HL-60 (cell line): Measurements from ENCODE around the gene EIF4A3.

Experiments
- DNase-seq, 2 experiments: peaks; one replicate each; pipeline ENCODE4 v3.0.0-alpha.2; 2010 to 2020; ENCODE audit warnings: low read depth in 1 of 2, low spot score in 1 of 2
- H3K27ac ChIP-seq: fragments of 250-450 bp; sonication (Bioruptor Pico); replicated peaks from 2 replicates; pipeline ENCODE4 v1.5.1; 2020; ENCODE audit warnings: mild to moderate bottlenecking, moderate library complexity
- H3K27me3 ChIP-seq: fragments of 250-450 bp; sonication (Bioruptor Pico); 2 replicates; pipeline ENCODE4 v1.5.1; 2021; ENCODE audit warnings: mild to moderate bottlenecking, moderate library complexity; ENCODE audit not compliant: insufficient read depth, poor library complexity, severe bottlenecking
- H3K4me3 ChIP-seq: replicated peaks from 2 replicates; pipeline ENCODE4 v1.5.1; 2011; ENCODE audit warnings: mild to moderate bottlenecking, control low read depth, low read length; ENCODE audit not compliant: insufficient read depth
- GABPA ChIP-seq: IDR thresholded peaks from 2 replicates; pipeline ENCODE4 v1.6.1; 2012; ENCODE audit warnings: low read depth
- POLR2AphosphoS5 ChIP-seq: IDR thresholded peaks from 2 replicates; pipeline ENCODE4 v1.6.1; 2012; ENCODE audit warnings: low read depth
- SPI1 ChIP-seq: IDR thresholded peaks from 2 replicates; pipeline ENCODE4 v1.6.1; 2012; ENCODE audit warnings: low read depth, mild to moderate bottlenecking, borderline replicate concordance
- TF ChIP-seq, protein P1 (sequence below): IDR thresholded peaks from one replicate; pipeline ENCODE4 v1.5.1; 2011; ENCODE audit warnings: low read length, control low read depth, inconsistent platforms; ENCODE audit not compliant: insufficient read depth
- TF ChIP-seq, protein P2 (sequence below): IDR thresholded peaks from 2 replicates; pipeline ENCODE4 v1.6.1; 2012; ENCODE audit warnings: low read depth; ENCODE audit not compliant: insufficient replicate concordance

EIF4A3 gene

GRCh38 chr17:80182845-80183223 is 35.9 kb upstream of the EIF4A3 start:
- Histone ChIP-seq H3K4me3 (no peak overlapping the region), H3K27ac (no peak overlapping the region), H3K27me3 (peaks cover 2% of the 10 kb centered on the region)
- no peak for DNase-seq
- TF ChIP-seq GABPA (no peak), SPI1 (no peak), POLR2AphosphoS5 (no peak)
- TF ChIP-seq, protein P1, sequence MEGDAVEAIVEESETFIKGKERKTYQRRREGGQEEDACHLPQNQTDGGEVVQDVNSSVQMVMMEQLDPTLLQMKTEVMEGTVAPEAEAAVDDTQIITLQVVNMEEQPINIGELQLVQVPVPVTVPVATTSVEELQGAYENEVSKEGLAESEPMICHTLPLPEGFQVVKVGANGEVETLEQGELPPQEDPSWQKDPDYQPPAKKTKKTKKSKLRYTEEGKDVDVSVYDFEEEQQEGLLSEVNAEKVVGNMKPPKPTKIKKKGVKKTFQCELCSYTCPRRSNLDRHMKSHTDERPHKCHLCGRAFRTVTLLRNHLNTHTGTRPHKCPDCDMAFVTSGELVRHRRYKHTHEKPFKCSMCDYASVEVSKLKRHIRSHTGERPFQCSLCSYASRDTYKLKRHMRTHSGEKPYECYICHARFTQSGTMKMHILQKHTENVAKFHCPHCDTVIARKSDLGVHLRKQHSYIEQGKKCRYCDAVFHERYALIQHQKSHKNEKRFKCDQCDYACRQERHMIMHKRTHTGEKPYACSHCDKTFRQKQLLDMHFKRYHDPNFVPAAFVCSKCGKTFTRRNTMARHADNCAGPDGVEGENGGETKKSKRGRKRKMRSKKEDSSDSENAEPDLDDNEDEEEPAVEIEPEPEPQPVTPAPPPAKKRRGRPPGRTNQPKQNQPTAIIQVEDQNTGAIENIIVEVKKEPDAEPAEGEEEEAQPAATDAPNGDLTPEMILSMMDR, result no peak
- TF ChIP-seq, protein P2, sequence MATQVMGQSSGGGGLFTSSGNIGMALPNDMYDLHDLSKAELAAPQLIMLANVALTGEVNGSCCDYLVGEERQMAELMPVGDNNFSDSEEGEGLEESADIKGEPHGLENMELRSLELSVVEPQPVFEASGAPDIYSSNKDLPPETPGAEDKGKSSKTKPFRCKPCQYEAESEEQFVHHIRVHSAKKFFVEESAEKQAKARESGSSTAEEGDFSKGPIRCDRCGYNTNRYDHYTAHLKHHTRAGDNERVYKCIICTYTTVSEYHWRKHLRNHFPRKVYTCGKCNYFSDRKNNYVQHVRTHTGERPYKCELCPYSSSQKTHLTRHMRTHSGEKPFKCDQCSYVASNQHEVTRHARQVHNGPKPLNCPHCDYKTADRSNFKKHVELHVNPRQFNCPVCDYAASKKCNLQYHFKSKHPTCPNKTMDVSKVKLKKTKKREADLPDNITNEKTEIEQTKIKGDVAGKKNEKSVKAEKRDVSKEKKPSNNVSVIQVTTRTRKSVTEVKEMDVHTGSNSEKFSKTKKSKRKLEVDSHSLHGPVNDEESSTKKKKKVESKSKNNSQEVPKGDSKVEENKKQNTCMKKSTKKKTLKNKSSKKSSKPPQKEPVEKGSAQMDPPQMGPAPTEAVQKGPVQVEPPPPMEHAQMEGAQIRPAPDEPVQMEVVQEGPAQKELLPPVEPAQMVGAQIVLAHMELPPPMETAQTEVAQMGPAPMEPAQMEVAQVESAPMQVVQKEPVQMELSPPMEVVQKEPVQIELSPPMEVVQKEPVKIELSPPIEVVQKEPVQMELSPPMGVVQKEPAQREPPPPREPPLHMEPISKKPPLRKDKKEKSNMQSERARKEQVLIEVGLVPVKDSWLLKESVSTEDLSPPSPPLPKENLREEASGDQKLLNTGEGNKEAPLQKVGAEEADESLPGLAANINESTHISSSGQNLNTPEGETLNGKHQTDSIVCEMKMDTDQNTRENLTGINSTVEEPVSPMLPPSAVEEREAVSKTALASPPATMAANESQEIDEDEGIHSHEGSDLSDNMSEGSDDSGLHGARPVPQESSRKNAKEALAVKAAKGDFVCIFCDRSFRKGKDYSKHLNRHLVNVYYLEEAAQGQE, result no peak

- no peak for TF ChIP-seq GABPA
- TF ChIP-seq SPI1, result no peak
- TF ChIP-seq POLR2AphosphoS5, result no peak
- TF ChIP-seq, protein P1, result no peak
- TF ChIP-seq, protein P2, result no peak
- H3K27me3 ChIP-seq, result peaks cover 2% of the 10 kb centered on the region
- no peak for DNase-seq
- no peak overlapping the region for H3K27ac ChIP-seq
- no peak overlapping the region for H3K4me3 ChIP-seq
These were observed 35.4 kb upstream of the EIF4A3 start for GRCh38 chr17:80182118-80182844.

DNA sequence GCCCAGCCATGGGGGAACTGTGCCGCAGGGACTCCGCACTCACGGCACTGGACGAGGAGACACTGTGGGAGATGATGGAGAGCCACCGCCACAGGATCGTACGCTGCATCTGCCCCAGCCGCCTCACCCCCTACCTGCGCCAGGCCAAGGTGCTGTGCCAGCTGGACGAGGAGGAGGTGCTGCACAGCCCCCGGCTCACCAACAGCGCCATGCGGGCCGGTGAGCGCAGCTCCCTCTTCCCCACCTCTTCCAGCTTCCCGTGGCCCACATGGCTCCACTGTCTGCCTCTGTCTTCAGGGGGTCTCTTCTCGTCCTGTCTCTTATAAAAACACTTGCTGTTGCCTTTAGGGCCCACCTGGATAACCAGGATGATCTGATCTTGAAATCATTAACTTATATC is 34.5 kb upstream of the EIF4A3 start:
- Histone ChIP-seq H3K27me3 (peaks cover 2% of the 10 kb centered on the region), H3K27ac (no peak overlapping the region), H3K4me3 (no peak overlapping the region)
- no peak for DNase-seq
- TF ChIP-seq SPI1 (no peak), GABPA (no peak), POLR2AphosphoS5 (no peak)
- TF ChIP-seq, protein P1, result no peak
- TF ChIP-seq, protein P2, result no peak
